ENCODE results near the gene EP400.
"Not testable (repeated sequence)": the region's sequence is repeated elsewhere in the genome, so short reads cannot be mapped to it uniquely, and the experiment has no call there.

EP400 gene

DNA sequence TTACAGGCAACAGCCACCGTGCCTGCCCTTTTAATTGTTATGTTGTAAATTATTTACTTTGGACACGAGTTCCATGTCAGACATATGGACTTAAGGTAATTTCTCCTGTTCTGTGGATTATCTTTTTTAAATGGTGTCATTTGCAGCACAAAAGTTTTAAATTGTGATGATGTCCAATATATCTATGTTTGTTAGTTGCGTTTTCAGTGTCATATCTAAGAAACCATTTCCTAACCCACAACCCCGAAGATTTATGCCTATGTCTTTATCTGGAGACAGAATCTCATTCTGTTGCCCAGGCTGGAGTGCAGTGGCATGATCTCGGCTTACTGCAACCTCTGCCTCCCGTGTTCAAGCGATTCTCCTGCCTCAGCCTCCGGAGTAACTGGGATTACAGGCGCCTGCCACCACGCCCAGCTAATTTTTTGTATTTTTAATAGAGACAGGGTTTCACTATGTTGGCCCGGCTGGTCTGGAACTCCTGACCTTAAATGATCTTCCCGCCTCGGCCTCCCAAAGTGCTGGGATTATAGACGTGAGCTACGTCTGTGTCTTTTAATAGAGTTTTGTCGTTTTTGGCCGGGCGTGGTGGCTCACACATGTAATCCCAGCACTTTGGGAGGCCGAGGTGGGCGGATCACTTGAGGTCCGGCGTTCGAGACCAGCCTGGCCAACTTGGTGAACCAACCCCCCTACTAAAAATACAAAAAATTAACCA, 870 bp upstream of the EP400 start:
- not testable (repeated sequence) for DNase-seq

DNA sequence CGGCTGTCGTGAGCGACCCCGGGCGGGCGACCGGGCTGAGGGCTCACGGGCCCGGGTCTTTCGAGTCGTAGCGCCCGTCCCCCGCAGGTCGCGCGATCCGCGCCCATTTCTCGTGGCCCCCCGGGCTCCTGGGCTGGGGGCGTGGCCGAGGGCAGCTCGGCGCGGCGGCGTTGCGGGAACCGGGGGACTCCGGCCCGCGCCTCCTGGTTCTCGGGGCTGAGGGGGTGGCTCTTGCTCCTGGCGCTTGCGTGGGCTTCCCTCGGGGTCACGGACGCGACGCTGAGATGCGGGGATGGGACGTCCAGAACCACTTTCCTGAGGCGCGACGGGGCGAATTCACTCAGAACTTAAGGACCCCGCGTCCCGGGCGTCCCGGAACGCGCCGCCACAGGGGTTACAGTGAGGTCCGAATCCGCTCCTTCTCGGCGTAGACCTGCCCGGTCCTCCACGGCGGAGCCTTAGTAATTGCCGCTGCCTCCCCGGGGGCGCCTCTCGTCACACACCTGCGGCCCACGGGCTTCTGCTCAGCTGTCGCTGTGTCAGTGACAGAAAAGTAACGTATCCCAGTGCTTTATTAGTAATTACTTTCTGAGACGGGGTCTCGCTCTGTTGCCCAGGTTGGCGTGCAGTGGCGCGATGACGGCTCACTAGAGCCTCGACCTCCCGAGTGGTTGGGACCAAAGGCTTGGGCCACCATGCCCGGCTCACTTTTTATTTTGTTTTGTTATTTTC, 606 bp downstream of the EP400 start:
- no peak for DNase-seq

DNA sequence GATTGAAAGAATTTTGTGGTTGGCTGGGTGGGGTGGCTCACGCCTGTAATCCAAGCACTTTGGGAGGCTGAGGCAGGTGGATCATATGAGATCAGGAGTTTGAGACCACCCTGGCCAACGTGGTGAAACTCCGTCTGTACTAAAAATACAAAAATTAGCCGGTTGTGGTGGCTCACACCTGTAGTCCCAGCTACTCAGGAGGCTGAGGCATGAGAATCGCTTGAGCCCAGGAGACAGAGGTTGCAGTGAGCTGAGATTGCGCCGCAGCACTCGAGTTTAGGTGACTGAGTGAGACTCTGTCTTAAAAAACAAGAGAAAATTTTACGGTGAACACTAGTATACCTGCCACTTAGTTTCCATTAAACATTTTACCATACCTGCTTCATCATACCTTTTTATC, 4.1 kb downstream of the EP400 start:
- DNase-seq: not testable (repeated sequence)

DNA sequence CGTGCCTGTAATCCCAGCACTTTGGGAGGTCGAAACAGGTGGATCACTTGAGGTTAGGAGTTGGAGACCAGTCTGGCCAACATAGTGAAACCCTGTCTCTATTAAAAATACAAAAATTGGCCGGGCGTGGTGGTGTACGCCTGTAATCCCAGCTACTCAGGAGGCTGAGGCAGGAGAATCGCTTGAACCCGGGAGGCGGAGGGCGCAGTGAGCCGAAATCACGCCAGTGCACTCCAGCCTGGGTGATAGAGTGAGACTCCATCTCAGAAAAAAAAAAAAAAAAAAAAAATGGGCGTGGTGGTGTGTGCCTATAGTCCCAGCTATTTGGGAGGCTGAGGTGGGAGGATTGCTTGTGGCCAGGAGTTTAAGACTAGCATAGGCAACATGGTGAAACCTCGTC, 4.7 kb downstream of the EP400 start:
- DNase-seq: not testable (repeated sequence)

DNA sequence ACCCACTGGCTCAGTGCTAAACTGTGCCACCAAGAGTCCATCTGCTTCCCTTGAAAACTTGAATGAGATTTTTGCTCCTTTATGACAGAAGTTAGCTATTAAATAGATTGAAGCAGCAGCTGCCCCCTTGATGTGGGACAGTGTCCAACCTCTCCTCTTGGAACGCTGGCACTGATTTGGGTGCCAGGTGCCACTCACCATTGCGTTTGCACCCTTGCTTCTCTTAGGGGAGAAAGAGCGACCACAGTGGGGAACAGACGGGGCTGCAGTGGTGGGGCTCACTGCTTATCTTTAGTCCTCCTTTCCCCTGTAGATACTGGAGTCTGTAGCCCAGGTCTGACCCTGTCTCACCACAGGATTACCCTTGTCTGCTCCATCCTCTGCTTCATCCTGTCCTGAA, 9.4 kb downstream of the EP400 start:
- DNase-seq: no peak

DNA sequence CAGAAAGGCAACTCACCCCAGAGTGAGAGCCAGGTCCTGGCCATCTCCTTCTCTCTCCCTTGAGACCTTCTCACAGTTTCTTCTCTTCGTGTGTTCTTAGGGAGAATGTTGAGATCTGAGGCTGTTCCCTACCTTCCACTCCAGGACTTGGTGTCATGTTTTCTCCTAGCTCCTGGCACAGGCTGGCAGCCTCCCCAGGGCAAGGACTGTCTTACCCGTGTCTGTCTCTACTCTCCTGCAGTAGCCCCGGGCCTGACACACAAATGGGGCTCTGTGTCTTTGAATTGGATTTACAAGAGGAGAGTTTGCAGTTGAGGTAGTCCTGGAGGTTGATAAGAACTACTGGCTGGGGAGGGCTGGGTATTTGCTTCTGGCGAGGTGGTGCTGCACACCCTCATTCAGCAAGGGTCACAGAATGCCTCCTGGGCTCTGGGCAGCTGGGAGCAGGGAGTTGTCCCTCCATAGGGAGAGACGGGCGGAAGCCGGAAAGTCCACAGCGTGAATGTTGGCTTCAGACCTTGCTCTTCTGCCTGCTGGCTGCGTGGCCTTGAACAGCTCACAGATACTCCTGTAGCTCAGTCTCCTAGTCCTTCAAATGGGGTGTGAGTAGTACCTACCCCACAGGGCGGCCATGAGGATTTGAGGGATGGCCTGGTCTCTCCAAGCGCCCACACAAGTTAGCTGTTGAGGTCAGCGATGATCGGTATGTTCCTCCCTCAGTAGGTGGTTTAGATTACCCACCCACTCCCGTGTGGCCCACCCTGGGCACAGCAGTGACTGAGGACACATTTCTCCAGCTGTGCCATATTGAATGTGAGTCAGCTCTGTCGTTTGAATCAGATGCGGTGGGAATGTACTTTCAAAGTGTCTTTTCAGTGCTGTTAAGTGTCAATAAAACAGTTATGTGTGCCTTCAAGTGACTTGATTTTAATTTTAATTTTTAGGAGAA, 10.2 kb downstream of the EP400 start:
- no peak for DNase-seq

DNA sequence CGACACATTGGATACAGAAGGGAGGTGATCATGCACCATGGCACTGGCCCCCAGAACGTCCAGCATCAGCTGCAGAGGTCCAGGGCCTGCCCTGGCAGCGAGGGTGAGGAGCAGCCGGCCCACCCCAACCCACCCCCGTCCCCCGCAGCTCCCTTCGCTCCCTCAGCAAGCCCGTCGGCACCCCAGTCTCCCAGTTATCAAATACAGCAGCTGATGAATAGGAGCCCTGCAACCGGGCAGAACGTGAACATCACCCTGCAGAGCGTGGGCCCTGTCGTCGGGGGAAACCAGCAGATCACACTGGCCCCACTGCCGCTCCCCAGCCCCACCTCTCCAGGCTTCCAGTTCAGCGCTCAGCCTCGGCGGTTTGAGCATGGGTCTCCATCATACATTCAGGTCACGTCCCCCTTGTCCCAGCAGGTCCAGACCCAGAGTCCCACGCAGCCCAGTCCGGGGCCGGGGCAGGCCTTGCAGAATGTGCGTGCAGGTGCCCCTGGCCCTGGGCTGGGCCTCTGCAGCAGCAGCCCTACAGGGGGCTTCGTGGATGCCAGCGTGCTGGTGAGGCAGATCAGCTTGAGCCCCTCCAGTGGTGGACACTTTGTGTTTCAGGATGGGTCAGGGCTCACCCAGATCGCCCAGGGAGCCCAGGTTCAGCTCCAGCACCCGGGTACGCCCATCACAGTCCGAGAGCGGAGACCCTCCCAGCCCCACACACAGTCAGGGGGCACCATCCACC, 11.0 kb downstream of the EP400 start:
- DNase-seq: not testable (repeated sequence)

DNA sequence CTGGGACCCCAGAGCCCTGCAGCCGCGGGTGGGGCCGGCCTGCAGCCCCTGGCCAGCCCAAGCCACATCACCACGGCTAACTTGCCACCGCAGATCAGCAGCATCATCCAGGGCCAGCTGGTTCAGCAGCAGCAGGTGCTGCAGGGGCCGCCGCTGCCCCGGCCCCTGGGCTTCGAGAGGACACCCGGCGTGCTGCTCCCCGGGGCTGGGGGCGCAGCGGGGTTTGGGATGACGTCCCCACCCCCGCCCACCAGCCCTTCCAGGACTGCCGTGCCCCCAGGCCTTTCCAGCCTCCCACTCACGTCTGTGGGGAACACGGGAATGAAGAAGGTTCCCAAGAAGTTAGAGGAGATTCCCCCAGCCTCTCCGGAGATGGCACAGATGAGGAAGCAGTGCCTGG, 11.6 kb downstream of the EP400 start:
- DNase-seq: not testable (repeated sequence)

DNA sequence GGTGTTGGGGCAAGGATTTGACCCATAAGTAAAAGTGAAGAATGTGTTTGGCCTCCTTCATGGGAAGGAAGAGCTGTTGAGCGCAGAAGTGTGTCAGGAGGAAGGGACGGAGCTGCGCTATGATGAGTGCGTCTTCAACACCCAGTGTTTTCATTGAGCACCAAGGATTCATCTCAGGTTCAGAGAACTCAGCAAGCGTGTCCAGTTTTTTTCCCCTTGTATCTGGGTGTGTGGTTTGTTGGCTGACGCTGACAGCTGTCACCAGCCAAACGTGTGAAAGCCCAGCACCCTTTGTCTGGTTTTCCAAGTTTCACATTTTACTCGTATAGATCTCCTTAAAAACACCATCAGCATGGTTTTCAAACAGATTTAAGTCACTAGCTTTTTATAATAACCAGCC, 12.3 kb downstream of the EP400 start:
- no peak for DNase-seq

DNA sequence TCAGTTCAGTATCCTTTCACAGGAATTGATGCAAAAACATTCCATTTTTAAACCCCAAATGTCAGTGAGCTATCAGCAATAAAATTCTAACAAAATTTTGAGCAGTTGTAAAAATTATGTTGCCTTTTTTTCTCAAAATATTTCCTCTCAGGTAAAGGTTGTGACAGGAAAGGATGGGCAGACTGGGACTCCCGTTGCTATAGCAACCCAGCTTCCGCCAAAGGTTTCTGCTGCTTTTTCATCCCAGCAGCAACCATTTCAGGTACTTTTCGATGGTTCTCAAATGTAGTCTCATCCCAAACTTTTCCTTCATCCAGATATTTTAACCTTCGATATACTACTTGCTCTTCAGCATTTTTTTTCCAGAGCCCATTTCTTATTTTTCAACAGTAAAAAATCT, 13.6 kb downstream of the EP400 start:
- DNase-seq: no peak

DNA sequence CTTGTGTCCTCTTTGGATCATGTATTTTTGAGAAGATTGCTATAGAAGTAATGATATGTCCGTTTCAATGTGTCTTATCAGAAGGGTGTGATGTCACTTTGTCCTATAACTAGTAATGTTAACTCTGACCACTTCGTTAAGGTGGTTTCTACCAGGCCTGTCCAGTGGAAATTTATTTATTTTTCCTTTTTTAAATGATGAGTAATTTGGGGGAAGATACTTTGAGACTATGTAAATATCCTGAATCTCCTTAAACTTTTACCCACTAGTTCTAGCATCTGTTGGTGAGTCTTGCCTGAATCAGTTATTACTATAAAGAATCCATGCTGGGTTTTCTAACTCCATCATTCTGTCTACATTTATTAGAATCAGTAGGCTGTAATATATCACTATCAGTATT, 15.3 kb downstream of the EP400 start:
- no peak for DNase-seq

DNA sequence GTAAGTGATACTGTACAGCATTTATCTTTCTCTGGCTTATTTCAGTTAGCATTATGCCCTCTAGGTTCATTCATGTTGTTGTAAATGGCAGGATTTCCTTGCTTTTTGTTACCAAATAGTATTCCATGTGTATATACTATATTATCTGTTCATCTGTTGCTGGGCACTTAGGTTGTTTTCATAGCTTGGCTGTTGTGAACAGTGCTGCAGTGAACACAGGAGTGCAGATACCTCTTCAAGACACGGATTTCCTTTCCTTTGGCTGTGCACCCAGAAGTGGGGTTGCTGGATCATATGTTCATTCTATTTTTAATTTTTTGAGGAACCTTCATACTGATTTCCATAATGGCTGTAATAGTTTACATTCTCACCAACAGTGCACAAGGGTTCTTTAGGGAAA, 21.5 kb downstream of the EP400 start:
- DNase-seq: no peak

DNA sequence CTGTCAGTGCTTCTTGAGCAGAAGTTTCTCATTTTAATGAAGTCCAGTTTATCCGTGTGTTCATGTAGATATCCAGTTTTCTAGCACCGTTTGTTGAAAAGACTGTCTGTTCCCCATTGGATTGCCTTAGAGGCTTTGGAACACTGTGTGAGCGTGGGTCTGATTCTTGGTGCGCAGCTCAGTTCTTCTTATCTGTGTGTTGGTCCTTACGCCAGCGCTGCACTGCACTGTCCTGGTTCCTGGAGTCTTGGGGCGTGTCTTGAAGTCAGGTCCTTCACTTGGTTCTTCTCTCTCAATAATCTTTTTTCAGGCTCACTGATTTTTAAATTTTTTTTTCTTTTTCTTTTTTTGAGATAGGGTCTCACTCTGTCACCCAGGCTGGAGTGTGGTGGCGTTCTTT, 25.5 kb downstream of the EP400 start:
- no peak for DNase-seq

DNA sequence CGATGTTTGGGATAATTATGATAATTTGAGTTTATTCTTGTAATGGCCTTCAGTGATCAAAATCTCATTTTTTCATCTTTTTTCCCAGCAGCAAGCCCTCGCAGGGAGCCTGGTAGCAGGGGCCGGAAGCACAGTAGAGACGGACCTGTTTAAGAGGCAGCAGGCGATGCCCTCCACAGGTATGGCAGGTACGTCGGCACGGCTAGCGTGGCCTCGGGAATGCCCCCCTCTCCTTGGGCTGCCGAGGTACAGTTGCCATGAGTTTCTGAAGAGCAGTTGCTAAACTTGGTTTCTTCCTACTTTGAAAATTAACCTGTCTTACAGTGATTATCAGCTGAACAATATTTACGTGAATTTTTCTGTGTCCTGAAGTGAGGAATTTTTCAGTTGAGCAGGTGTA, 29.9 kb downstream of the EP400 start:
- DNase-seq: no peak

DNA sequence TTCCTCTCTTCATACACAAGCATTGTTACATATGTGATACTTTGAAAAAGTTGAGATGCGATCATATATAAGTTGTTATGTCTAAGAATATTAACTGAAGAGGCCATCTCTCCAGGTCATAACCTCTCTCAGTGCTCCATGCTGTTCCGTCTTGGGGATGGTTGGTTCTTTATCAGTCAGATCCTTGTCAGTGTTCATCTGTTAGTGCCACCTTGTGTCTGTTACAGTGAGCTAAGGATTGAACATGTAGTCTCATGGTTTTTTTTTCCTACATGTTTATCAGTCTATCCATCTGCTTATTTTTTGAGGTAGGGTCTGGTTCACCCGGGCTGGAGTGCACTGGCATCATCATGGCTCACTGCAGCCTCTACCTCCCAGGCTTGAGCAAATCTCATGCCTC, 30.5 kb downstream of the EP400 start:
- no peak for DNase-seq

DNA sequence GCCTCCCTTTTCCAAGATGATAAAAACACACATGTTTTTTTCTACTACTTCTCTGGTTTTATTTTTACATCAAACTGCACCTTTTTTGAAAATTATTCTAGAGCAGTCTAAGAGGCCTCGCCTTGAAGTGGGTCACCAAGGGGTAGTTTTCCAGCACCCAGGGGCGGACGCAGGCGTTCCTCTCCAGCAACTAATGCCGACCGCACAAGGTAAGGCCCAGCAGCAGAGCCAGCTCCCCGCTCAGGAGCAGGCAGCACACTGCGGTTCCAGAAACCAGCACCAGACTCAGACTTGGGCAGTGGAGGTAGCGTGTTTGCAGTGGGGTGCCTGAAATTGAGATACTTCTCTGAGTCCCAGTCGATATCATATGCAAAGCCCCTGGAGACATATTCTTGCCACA, 31.6 kb downstream of the EP400 start:
- DNase-seq: no peak

DNA sequence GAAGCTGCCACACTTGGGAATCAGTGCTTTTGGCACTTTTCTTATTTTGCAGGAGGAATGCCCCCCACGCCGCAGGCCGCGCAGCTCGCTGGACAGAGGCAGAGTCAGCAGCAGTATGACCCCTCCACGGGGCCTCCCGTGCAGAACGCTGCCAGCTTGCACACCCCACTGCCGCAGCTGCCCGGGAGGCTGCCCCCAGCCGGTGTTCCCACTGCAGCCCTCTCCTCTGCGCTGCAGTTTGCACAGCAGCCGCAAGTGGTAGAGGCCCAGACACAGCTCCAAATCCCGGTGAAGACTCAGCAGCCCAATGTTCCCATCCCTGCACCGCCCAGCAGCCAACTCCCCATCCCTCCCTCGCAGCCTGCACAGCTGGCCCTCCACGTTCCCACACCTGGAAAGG, 32.3 kb downstream of the EP400 start:
- no peak for DNase-seq

DNA sequence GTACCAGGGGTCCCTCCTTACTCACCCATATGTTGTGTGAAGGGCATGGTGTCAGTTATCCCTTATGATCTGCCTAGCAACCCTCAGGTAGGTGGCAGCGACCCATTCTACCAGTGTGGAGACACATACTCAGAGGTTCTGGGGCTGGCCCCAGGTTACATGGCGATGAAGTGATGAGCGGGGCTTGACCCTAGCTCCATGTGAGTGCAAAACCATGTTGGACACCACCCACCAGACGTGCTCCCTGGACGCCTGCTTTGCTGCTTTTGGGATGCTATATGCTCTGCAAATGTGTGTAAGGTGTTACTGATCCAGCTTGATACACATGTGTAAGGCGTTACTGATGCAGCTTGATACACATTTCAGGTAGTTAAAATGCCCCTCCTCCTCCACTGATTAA, 33.3 kb downstream of the EP400 start:
- DNase-seq: no peak

DNA sequence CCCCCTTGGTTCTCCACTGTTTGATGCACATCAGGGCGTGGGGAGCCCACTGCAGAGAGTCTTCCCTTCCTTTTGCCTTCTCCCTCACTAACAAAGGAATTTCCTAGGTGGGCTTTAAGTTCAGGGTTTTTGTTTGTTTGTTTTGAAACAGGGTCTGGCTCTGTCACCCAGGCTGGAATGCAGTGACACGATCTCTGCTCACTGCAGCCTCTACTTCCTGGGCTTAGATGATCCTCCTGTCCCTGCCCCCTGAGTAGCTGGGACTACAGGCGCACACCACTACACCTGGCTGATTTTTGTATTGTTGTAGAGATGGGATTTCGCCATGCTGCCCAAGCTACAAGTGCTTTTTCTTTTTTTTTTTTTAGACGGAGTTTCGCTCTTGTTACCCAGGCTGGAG, 33.8 kb downstream of the EP400 start:
- no peak for DNase-seq

DNA sequence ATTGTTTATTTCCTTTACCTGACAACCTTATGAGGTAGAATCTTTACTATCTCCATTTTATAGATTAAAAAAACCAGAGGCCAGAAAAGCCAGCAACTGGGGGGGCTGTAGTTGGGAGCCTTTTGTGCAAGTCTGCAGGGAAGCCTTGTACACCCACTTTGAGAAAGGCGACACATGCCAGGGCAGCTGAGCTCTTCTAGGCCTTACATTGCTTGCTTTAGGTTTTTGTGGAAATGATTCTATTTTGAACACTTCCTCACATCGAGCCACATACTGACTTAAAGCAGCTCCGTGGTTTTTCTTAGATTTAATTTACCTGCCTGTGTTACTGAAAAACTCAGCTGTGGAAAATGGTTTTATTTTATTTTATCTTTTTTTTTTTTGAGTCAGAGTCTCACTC, 34.6 kb downstream of the EP400 start:
- no peak for DNase-seq

DNA sequence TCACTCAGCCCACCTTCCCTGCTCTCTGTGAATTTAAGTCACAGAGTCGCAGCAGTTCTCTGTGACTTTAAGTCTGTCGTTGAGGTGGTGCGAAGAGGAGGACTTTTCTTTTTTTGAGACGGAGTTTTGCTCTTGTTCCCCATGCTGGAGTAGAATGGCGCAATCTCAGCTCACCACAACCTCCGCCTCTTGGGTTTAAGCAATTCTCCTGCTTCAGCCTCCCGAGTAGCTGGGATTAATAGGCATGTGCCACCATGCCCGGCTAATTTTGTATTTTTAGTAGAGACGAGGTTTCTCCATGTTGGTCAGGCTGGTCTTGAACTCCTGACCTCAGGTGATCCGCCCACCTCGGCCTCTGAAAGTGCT, 35.8 kb downstream of the EP400 start:
- DNase-seq: not testable (repeated sequence)

DNA sequence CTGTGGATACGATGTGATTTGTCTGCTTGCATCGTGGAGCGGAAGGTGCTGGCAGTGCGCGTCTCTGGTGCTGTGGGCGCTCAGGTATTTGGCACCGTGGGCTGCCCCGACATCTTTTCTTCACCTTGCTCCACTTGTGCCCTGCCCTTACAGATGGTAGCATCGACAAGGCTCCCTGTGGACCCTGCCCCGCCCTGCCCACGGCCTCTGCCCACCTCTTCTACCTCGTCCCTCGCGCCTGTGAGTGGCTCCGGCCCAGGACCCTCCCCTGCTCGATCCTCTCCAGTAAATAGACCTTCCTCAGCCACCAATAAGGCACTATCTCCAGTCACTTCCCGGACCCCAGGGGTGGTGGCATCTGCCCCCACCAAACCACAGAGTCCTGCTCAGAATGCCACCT, 36.6 kb downstream of the EP400 start:
- no peak for DNase-seq

DNA sequence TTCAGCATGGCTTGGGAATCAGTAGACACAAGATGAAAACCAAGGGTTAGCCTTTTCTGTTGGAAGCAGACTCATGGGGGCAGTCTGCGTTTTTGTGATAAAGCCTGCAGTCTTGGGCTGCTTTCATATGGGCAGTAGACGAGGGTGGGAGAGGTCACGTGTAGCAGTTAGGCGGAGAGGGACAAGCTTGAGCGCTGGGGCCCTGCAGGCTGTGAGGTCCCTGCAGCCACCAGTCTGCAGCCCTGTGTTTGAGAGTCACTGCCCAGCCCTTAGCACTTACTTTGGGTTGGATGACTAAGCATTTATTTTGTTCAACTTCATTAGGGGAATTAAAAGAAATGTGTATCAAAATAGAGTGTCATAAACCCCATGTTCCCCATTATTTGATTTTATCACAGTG, 37.2 kb downstream of the EP400 start:
- no peak for DNase-seq
